ENCODE measurements around the gene BCL2L11.

Gene BCL2L11

GRCh38 chr2:111122631-111123421, 2.1 kb downstream of the BCL2L11 start:
- TF ChIP-seq GATA3 (IDR thresholded peaks at IDR 0.05; ENCODE audit: low read depth, low read length): no peak

- TF ChIP-seq GATA3 (IDR thresholded peaks at IDR 0.05; ENCODE audit: low read depth, low read length) (no peak), GATA2 (IDR thresholded peaks at IDR 0.05; ENCODE audit: low read depth, low read length) (no peak)
Observed at GRCh38 chr2:111123751-111124150, 3.0 kb downstream of the BCL2L11 start.

DNA sequence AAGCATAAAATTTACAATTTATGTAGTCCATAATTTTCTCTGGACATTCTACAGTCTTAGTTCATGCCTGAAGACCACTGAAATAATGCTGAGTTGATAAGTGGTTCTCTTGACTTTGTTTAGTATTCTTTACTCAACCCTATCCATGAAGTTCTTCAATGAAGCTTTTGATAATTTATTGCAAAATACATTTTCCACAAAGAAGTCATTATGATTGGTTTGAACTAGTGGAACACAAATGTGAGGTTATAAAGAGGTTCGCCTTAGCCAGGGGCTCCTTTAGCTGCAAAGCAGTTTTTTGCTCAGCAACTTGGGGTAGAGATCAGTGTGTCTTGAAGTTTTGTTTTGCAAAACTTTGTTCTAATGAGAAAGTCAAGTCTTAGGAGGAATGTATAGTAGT, 5.9 kb downstream of the BCL2L11 start:
- TF ChIP-seq GATA2 (IDR thresholded peaks at IDR 0.05; ENCODE audit: low read depth, low read length): no peak

DNA sequence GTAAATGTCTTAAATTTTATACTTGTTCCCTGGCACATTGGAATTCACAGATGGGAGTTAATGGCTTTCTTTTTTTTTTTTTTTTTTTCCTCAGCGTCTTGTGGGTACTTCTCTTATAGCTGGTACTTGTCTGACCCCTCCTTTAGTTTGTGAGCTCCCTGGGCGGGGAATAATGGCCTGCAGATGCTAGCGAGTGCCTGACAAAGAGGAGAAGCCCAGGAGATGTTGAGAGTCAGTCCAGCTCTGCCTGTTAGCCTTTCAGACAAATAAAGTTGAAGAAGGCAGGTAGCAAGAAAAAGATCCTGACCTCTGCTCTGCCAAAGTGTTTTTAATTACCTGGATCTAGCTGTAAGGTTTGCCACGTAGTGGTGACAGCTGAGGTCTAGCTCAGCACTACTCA, 6.6 kb downstream of the BCL2L11 start:
- TF ChIP-seq GATA2 (IDR thresholded peaks at IDR 0.05; ENCODE audit: low read depth, low read length) (no peak), GATA3 (IDR thresholded peaks at IDR 0.05; ENCODE audit: low read depth, low read length) (no peak)

- TF ChIP-seq GATA2 (IDR thresholded peaks at IDR 0.05; ENCODE audit: low read depth, low read length) (no peak), GATA3 (IDR thresholded peaks at IDR 0.05; ENCODE audit: low read depth, low read length) (no peak)
Observed at GRCh38 chr2:111128096-111128495, 7.4 kb downstream of the BCL2L11 start.

GRCh38 chr2:111133603-111134002, 12.9 kb downstream of the BCL2L11 start:
- TF ChIP-seq GATA3 (IDR thresholded peaks at IDR 0.05; ENCODE audit: low read depth, low read length) (no peak), GATA2 (IDR thresholded peaks at IDR 0.05; ENCODE audit: low read depth, low read length) (no peak)

- TF ChIP-seq GATA3 (IDR thresholded peaks at IDR 0.05; ENCODE audit: low read depth, low read length): no peak
- TF ChIP-seq GATA2 (IDR thresholded peaks at IDR 0.05; ENCODE audit: low read depth, low read length): no peak
Observed at GRCh38 chr2:111134055-111134454, 13.3 kb downstream of the BCL2L11 start.

GRCh38 chr2:111135237-111135909, 14.7 kb downstream of the BCL2L11 start:
- no peak for TF ChIP-seq GATA2 (IDR thresholded peaks at IDR 0.05; ENCODE audit: low read depth, low read length)
- no peak for TF ChIP-seq GATA3 (IDR thresholded peaks at IDR 0.05; ENCODE audit: low read depth, low read length)

GRCh38 chr2:111135910-111136297, 15.2 kb downstream of the BCL2L11 start:
- TF ChIP-seq GATA2 (IDR thresholded peaks at IDR 0.05; ENCODE audit: low read depth, low read length) (no peak), GATA3 (IDR thresholded peaks at IDR 0.05; ENCODE audit: low read depth, low read length) (no peak)

DNA sequence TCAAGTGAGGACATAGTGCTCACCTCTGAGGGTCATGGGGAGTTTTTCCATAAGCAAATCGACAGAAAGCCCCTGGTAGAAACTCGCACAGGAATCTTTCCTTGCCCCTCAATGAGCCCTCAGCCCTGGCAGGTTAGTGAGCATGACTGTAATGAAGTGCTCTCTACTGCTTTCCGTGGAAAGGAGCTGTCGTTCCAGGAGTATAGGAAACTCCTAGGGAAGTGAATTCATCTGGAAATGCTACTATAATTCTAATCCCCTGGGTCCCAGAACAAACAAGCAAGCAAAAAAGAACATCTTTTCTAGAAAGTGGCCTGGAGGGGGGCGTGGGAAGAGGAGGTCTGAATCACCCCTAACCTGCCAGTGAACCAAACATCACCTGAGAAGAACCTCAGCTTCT, 18.1 kb downstream of the BCL2L11 start:
- TF ChIP-seq GATA3 (IDR thresholded peaks at IDR 0.05; ENCODE audit: low read depth, low read length) (no peak), GATA2 (IDR thresholded peaks at IDR 0.05; ENCODE audit: low read depth, low read length) (no peak)

DNA sequence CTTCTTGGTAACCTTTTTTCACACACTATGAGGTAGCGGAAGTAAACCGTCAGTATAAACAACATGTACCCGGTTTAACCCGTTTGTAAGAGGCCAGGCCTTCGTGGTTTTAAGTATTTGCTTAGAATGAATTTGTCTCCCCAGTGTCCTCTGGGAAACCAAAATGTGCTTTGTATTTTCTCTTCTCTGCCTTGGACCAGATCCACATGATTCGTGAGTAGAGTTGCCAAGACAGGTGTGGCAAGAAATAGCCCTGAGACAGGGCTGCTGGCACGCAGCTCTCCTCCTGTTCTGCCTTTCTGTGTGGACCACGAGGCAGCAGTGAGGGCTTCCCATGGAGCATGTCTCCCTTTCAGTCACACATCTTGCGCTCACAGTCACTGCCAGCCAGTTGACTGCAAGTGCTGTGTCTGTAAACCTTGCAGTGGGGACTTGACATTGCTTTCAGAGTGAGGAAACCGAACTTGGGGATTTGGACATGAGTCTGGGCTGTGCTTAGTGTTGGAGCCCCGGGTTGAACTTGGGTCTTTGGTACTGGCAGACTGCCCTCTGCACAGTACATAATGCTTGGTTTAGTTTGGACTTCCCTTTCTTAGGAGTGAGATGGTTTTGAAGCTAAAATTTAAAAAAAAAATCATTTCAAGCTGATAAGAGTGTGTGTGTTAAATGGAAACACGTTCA, 19.1 kb downstream of the BCL2L11 start:
- TF ChIP-seq GATA2 (IDR thresholded peaks at IDR 0.05; ENCODE audit: low read depth, low read length) (no peak), GATA3 (IDR thresholded peaks at IDR 0.05; ENCODE audit: low read depth, low read length) (no peak)

GRCh38 chr2:111140815-111141214, 20.1 kb downstream of the BCL2L11 start:
- TF ChIP-seq GATA3 (IDR thresholded peaks at IDR 0.05; ENCODE audit: low read depth, low read length) (no peak), GATA2 (IDR thresholded peaks at IDR 0.05; ENCODE audit: low read depth, low read length) (no peak)

GRCh38 chr2:111142101-111142500, 21.4 kb downstream of the BCL2L11 start:
- TF ChIP-seq GATA3 (IDR thresholded peaks at IDR 0.05; ENCODE audit: low read depth, low read length) (no peak), GATA2 (IDR thresholded peaks at IDR 0.05; ENCODE audit: low read depth, low read length) (no peak)

DNA sequence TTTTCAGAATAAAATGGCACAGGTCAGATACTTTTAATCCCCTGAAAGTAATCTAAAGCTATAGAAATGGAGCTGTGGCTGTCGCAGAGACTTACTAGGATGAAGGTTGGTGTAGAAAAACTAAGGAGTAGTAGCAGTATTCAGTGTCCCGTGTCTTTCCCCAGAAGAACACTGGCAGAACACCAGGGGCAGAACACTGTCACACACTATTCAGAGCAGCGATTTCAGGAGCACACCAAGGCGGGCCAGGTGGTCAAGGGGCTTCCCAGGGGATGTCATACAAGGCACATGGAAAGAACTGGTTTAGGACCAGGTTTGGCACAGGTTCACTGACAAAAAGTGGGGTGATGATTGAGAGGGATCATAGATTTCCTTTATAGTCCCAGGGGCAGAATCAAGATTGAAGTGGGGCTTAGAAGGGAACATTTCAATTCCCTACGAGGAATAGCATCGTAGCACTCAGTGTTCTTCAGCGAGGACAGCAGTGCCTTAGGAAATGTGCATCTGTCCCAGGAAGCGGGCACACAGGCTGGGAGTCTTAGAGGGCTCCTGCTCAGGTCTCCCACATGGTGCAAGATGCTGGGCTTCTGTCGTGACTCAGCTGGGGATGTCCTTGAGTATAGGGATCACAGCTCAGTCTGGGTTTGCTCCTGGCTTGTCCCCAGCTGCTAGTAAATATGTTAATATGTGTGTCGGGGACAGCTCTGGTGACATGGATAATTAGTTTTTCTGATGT, 22.6 kb downstream of the BCL2L11 start:
- TF ChIP-seq GATA2 (IDR thresholded peaks at IDR 0.05; ENCODE audit: low read depth, low read length): no peak
- TF ChIP-seq GATA3 (IDR thresholded peaks at IDR 0.05; ENCODE audit: low read depth, low read length): no peak
